NCI-H1417 treated with DMSO at 0.1 percent for 48 hours (cell line): Measurements from ENCODE around the gene NXPH4.

Source experiments
- DNase-seq: peaks from one replicate; lab custom pipeline; 2025; lab: John Stamatoyannopoulos, UW

The NXPH4 gene

GRCh38 chr12:57216014-57216911 is at the start of gene NXPH4:
NXPH4 (plus strand) TSS chr12:57216794; CDS start chr12:57216970, 176 bp downstream.
- no peak for DNase-seq

DNA sequence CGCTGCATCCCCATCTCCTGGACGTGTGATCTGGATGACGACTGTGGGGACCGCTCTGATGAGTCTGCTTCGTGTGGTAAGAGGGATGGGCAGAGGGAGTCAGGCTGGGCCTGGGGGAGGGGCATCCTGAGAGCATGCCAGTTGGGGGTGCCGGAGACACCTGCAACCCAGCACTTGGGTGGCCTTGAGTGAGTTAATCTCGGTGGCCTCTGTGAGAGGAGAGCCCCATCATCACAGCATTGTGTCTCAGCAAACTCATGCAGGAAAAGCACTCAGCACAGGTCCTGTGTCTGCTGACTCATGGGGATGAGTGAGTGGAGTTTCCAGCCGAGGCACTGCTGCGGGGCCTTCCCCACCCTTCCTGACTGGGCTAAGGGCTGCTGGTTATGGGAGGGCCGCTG is 49.6 kb upstream of the NXPH4 start:
- DNase-seq: no peak

DNA sequence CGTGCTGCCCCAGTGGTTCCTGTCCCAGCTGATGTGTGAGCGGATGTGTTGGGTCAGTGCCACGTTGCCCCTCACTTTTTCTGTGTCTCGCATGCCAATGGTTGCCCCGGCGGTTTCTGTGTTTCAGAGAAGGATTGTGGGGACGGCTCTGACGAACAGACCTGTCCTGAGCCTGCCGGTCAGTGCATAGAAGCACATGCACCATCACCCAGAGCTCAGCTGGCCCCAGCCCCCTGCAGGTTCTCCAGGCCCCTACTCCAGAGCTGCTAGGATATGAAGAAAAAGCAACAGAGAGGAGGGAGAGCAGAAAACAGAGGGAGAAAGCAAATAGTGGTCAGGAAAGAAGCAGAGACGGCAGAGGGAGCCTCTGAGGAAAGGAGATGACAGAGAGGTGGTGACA is 48.5 kb upstream of the NXPH4 start:
- no peak for DNase-seq

DNA sequence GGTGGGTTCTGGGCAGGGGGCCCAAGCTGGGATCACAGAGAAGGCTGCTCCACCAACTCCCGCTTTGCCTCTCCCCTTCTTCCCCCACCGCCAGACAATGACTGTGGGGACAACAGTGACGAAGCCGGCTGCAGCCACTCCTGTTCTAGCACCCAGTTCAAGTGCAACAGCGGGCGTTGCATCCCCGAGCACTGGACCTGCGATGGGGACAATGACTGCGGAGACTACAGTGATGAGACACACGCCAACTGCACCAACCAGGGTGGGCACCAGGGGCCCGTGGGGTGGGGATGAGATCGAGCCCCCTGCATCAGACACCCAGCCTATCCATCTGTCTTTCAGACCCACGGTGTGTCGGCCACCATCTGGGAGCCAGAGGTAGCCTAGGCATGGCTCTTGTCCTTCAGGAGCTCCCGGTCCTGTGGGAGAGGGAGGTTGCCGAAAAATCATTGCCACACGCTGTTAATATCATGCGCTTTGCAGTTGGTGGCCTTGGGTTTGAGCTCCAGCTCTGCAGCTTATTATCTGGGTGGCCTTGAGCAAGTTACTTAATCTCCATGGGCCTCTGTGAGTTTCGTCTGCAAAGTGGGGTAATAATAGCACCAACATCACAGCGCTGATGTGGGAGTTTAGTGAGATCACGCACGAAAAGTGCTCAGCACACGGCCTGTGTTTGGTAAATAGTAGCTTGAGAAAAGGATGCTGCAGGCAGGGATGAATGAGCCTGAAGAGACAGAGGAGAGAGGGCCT is 47.4 kb upstream of the NXPH4 start:
- DNase-seq: no peak

DNA sequence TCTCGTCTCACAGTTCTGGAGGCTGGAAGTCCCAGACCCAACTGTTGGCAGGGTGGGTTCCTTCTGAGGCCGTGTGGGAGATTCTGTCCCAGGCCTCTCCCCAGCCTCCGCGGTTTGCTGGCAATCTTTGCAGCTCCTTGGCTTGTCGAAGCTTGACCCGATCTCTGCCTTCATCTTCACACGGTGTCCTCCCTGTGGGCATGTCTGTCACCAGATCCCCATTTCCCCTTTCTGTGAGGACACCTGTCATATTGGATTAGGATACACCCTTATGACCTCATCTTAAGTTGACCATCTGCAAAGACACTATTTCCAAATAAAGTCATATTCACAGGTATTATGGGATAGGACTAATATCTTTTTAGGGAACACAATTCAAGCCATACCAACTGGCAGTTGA is 46.6 kb upstream of the NXPH4 start:
- DNase-seq: no peak

DNA sequence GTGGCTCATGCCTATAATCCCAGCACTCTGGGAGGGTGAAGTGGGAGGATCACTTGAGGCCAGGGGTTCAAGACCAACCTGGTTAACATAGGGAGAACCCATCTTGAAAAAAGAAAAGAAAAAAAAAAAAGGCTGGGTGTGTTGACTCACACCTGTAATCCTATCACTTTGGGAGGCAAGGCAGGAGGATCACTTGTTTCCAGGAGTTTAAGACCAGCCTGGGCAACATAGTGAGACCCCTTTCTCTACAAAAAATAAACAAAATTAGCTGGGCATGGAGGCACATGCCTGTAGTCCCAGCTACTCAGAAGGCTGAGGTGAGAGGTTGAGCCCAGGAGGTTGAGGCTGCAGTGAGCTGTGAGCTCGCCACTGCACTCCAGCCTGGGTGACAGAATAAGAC is 46.2 kb upstream of the NXPH4 start:
- DNase-seq: no peak

DNA sequence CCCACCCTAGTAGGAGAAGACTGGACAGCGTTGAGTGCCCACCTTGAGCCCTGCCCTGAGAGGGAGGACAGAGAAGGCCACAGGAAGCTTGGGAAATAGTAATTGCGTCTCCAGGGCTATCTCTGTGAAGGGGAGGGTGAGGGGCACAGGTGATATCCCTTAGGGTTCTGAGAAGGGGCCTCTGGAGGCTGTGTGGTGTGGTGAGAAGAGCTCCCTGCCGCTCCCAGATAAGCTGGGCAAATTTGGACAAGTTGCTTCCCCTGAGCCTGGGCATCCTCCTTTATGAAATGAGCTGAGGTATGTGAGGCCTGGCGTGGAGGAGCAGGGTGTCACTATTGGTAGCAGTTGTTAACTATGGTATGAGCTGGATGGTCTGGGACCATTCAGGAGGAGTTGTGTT is 45.7 kb upstream of the NXPH4 start:
- no peak for DNase-seq

GRCh38 chr12:57171668-57172067 is 44.9 kb upstream of the NXPH4 start:
- no peak for DNase-seq

DNA sequence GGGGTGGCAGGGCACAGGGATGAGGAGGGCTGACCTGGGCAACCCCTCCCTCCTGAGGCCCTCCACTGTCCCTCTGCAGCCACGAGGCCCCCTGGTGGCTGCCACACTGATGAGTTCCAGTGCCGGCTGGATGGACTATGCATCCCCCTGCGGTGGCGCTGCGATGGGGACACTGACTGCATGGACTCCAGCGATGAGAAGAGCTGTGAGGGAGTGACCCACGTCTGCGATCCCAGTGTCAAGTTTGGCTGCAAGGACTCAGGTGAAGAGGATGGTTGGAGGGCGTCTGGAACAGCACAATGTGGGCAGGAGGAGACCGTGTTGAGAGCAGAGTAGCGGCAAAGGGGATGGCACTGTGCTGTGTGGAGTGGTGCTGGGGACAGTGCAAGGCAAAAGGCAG is 43.5 kb upstream of the NXPH4 start:
- DNase-seq: no peak

GRCh38 chr12:57173683-57174082 is 42.9 kb upstream of the NXPH4 start:
- DNase-seq: no peak

- peak; percentile 56 for DNase-seq
These were observed 41.0 kb upstream of the NXPH4 start for GRCh38 chr12:57175428-57176138.

GRCh38 chr12:57176139-57176477 is 40.5 kb upstream of the NXPH4 start:
- DNase-seq: no peak

GRCh38 chr12:57176846-57177245 is 39.7 kb upstream of the NXPH4 start:
- no peak for DNase-seq

GRCh38 chr12:57177354-57177753 is 39.2 kb upstream of the NXPH4 start:
- DNase-seq: no peak

DNA sequence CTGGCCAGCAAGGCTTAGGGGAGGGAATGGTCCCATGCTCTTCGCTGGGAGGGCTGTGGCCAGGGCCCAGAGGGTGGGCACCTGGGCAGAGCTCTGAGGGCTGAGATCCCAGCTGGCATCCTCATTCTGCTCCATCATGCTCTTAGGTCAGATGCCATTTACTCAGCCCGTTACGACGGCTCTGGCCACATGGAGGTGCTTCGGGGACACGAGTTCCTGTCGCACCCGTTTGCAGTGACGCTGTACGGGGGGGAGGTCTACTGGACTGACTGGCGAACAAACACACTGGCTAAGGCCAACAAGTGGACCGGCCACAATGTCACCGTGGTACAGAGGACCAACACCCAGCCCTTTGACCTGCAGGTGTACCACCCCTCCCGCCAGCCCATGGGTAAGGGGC is 38.4 kb upstream of the NXPH4 start:
- DNase-seq: no peak

DNA sequence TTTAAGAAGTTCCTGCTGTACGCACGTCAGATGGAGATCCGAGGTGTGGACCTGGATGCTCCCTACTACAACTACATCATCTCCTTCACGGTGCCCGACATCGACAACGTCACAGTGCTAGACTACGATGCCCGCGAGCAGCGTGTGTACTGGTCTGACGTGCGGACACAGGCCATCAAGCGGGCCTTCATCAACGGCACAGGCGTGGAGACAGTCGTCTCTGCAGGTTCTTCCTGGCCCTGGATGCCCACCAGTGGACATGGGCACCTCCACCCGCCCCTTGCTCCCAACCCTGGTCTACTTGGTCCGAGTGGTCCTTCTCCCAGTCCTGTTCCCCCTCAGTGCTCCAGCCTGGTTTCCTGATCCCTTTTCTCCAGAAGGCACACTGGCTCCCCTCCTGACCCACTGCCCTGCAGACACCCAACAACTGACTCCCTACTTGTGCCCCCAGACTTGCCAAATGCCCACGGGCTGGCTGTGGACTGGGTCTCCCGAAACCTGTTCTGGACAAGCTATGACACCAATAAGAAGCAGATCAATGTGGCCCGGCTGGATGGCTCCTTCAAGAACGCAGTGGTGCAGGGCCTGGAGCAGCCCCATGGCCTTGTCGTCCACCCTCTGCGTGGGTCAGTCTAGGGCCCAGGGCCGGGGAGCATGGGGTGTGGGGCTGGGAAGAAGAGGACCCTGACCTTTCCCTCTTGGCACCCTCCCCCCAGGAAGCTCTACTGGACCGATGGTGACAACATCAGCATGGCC is 37.1 kb upstream of the NXPH4 start:
- DNase-seq: no peak

DNA sequence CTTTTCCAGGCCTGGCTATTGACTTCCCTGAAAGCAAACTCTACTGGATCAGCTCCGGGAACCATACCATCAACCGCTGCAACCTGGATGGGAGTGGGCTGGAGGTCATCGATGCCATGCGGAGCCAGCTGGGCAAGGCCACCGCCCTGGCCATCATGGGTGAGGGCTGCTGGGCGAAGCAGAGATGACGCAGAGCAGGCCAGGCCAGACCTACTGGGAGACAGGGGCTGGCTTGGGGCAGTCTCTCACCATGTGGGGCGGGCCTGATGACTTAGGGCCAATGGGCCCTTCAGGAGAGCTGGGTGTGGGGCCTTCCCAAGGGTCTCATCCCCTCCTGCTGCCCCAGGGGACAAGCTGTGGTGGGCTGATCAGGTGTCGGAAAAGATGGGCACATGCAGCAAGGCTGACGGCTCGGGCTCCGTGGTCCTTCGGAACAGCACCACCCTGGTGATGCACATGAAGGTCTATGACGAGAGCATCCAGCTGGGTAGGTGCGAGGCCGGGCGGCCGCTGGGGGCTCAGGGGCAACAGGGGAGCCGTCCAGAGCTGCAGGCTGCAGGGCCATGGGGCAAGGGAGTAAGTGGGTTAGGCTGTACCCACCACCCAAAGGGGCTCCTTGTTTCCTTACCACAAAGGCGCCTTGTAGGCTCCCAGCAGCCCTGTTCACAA is 36.1 kb upstream of the NXPH4 start:
- no peak for DNase-seq

GRCh38 chr12:57181072-57181471 is 35.5 kb upstream of the NXPH4 start:
- no peak for DNase-seq

GRCh38 chr12:57181561-57182155 is 34.9 kb upstream of the NXPH4 start:
- DNase-seq: no peak

- DNase-seq: peak; percentile 20
These were observed 33.5 kb upstream of the NXPH4 start for GRCh38 chr12:57182918-57183575.
